ENCODE measurements around the gene SERPING1. TPM values are rescaled to one million over a fixed set of nuclear protein-coding genes. Genes with fewer than 3 reads are reported as not detected.

The SERPING1 gene
- total and polyA plus RNA-seq, 2 of the 13 experiments (the other 11 are each of a cell fraction or from before 2014, with no cell fraction given): 2.0 to 10.4 TPM

DNA sequence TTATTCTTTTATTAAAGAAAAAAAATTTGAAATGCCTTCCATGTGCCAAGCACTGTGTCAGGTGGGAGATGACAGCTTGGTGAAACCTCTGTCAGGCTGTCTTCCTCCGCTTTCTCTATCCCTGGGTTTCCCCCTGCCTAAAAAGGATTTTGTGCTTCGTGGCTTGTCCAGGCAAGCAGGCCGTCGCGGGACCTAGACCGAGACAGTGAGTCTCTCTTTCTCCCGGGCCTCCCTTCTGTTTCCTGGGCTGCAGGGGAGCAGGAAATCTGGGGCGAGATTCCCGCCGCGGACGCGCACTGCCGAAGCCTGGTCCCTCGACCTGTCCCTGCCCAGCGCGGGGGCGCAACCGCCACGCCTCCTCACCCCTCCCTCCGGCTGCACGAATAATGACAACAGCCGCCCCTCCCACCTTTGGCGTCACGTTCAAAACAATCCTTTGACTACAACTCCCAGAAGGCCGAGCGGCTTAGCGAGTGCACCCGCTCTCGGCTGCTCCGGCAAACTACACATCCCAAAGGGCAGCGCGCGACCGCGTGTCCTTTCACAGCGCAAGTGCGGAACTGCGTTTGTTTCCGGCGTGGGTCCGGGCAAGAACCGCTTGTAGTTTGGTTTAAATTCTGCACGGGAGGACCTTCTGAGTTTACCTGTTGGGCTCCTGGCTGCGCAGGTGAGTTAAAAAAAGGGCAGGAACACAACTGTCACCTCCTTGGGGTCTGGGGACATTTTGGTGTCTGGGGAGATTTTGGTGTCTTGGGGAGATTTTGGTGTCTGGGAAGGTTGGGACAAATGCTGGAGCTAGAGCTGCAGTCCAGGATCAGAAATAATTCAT, 59.9 kb downstream of the SERPING1 start, which contains the start of gene CLP1 (continued):
- TF ChIP-seq, protein P1, sequence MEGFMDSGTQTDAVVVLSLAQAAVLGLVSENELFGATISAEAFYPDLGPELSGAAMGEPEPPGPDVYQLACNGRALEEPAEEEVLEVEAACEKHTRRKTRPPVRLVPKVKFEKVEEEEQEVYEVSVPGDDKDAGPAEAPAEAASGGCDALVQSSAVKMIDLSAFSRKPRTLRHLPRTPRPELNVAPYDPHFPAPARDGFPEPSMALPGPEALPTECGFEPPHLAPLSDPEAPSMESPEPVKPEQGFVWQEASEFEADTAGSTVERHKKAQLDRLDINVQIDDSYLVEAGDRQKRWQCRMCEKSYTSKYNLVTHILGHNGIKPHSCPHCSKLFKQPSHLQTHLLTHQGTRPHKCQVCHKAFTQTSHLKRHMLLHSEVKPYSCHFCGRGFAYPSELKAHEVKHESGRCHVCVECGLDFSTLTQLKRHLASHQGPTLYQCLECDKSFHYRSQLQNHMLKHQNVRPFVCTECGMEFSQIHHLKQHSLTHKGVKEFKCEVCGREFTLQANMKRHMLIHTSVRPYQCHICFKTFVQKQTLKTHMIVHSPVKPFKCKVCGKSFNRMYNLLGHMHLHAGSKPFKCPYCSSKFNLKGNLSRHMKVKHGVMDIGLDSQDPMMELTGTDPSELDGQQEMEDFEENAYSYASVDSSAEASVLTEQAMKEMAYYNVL (CRISPR knock-in tag; IDR thresholded peaks at IDR 0.05; ENCODE audit: borderline replicate concordance): 0 out of 2 replicates have a peak, but pooled peaks have one; percentile 40
- TF ChIP-seq, protein P2, sequence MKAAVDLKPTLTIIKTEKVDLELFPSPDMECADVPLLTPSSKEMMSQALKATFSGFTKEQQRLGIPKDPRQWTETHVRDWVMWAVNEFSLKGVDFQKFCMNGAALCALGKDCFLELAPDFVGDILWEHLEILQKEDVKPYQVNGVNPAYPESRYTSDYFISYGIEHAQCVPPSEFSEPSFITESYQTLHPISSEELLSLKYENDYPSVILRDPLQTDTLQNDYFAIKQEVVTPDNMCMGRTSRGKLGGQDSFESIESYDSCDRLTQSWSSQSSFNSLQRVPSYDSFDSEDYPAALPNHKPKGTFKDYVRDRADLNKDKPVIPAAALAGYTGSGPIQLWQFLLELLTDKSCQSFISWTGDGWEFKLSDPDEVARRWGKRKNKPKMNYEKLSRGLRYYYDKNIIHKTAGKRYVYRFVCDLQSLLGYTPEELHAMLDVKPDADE (CRISPR knock-in tag; IDR thresholded peaks at IDR 0.05): no peak
- TF ChIP-seq KAT7 (CRISPR knock-in tag; IDR thresholded peaks at IDR 0.05; ENCODE audit: borderline replicate concordance): no peak
- TF ChIP-seq, protein P3, sequence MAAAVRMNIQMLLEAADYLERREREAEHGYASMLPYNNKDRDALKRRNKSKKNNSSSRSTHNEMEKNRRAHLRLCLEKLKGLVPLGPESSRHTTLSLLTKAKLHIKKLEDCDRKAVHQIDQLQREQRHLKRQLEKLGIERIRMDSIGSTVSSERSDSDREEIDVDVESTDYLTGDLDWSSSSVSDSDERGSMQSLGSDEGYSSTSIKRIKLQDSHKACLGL (CRISPR knock-in tag; IDR thresholded peaks at IDR 0.05): peak; percentile 65; the same call in 1 of the 2 replicates
- no peak for TF ChIP-seq ZNF670 (CRISPR knock-in tag; IDR thresholded peaks at IDR 0.05; ENCODE audit: borderline replicate concordance)
- peak; percentile 89; the same call in 1 of the 2 replicates for TF ChIP-seq ELF3 (CRISPR knock-in tag; IDR thresholded peaks at IDR 0.05)
- TF ChIP-seq, protein P4, sequence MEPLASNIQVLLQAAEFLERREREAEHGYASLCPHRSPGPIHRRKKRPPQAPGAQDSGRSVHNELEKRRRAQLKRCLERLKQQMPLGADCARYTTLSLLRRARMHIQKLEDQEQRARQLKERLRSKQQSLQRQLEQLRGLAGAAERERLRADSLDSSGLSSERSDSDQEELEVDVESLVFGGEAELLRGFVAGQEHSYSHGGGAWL (CRISPR knock-in tag; IDR thresholded peaks at IDR 0.05): 0 out of 2 replicates have a peak, but pooled peaks have one; percentile 32
- TF ChIP-seq, protein P5, sequence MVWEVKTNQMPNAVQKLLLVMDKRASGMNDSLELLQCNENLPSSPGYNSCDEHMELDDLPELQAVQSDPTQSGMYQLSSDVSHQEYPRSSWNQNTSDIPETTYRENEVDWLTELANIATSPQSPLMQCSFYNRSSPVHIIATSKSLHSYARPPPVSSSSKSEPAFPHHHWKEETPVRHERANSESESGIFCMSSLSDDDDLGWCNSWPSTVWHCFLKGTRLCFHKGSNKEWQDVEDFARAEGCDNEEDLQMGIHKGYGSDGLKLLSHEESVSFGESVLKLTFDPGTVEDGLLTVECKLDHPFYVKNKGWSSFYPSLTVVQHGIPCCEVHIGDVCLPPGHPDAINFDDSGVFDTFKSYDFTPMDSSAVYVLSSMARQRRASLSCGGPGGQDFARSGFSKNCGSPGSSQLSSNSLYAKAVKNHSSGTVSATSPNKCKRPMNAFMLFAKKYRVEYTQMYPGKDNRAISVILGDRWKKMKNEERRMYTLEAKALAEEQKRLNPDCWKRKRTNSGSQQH (CRISPR knock-in tag; IDR thresholded peaks at IDR 0.05; ENCODE audit: low read depth): peak; percentile 22; the same call in 1 of the 2 replicates
- TF ChIP-seq NRL (CRISPR knock-in tag; IDR thresholded peaks at IDR 0.05; ENCODE audit: borderline replicate concordance): peak; percentile 79; the same call in 1 of the 2 replicates
- TF ChIP-seq ARNT2 (CRISPR knock-in tag; IDR thresholded peaks at IDR 0.05; ENCODE audit: low read depth): peak; percentile 67; the same call in 1 of the 2 replicates
- peak; percentile 87; the same call in 1 of the 2 replicates for TF ChIP-seq FOXJ3 (CRISPR knock-in tag; IDR thresholded peaks at IDR 0.05; ENCODE audit: borderline replicate concordance)
- TF ChIP-seq ZNF501 (CRISPR knock-in tag; IDR thresholded peaks at IDR 0.05): peak; percentile 95
- no peak for TF ChIP-seq ZSCAN9 (CRISPR knock-in tag; IDR thresholded peaks at IDR 0.05; ENCODE audit: borderline replicate concordance)
- no peak for TF ChIP-seq SETDB1 (CRISPR knock-in tag; IDR thresholded peaks at IDR 0.05; ENCODE audit: borderline replicate concordance)
- TF ChIP-seq, protein P6, sequence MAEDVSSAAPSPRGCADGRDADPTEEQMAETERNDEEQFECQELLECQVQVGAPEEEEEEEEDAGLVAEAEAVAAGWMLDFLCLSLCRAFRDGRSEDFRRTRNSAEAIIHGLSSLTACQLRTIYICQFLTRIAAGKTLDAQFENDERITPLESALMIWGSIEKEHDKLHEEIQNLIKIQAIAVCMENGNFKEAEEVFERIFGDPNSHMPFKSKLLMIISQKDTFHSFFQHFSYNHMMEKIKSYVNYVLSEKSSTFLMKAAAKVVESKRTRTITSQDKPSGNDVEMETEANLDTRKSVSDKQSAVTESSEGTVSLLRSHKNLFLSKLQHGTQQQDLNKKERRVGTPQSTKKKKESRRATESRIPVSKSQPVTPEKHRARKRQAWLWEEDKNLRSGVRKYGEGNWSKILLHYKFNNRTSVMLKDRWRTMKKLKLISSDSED (CRISPR knock-in tag; IDR thresholded peaks at IDR 0.05): no peak
- no peak for TF ChIP-seq ZNF678 (CRISPR knock-in tag; IDR thresholded peaks at IDR 0.05)
- no peak; the same call in 1 of the 2 replicates for TF ChIP-seq ZNF569 (CRISPR knock-in tag; IDR thresholded peaks at IDR 0.05; ENCODE audit: borderline replicate concordance)
- TF ChIP-seq, protein P7, sequence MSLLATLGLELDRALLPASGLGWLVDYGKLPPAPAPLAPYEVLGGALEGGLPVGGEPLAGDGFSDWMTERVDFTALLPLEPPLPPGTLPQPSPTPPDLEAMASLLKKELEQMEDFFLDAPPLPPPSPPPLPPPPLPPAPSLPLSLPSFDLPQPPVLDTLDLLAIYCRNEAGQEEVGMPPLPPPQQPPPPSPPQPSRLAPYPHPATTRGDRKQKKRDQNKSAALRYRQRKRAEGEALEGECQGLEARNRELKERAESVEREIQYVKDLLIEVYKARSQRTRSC (CRISPR knock-in tag; IDR thresholded peaks at IDR 0.05; ENCODE audit: low read depth): no peak
- TF ChIP-seq HIVEP1 (CRISPR knock-in tag; IDR thresholded peaks at IDR 0.05): 0 out of 2 replicates have a peak, but pooled peaks have one; percentile 62
